Measurements from ENCODE around the gene FLRT1. TPM values are rescaled to one million over a fixed set of nuclear protein-coding genes. Genes with fewer than 3 reads are reported as not detected.

Gene FLRT1
- total and polyA plus RNA-seq, 7 donors: 0.03 to 0.10 (median 0.08) TPM; not detected in 2

- H3K27me3 ChIP-seq (ENCODE audit: insufficient read depth in 3 of 3, low read length in 2 of 3): no peaks in the 10 kb centered on the region
- ATAC-seq: peak in 3 of 4 donors; percentile 71 to 85 (median 74)
- no peak overlapping the region for H3K27ac ChIP-seq
- no peaks in the 10 kb centered on the region for H3K36me3 ChIP-seq (ENCODE audit: insufficient read depth in 1 of 2, low read depth in 1 of 2)
- H3K9me3 ChIP-seq: no peaks in the 10 kb centered on the region
- peaks cover 56% of the 10 kb centered on the region for H3K4me1 ChIP-seq
- 56 to 62% (median 56%) methylated on average over 8 of the region's 8 CpGs for WGBS, 3 donors
- no peak overlapping the region for H3K4me3 ChIP-seq
- intact Hi-C loops (cut with DNase I): no loop called here
- TF ChIP-seq, protein P1, sequence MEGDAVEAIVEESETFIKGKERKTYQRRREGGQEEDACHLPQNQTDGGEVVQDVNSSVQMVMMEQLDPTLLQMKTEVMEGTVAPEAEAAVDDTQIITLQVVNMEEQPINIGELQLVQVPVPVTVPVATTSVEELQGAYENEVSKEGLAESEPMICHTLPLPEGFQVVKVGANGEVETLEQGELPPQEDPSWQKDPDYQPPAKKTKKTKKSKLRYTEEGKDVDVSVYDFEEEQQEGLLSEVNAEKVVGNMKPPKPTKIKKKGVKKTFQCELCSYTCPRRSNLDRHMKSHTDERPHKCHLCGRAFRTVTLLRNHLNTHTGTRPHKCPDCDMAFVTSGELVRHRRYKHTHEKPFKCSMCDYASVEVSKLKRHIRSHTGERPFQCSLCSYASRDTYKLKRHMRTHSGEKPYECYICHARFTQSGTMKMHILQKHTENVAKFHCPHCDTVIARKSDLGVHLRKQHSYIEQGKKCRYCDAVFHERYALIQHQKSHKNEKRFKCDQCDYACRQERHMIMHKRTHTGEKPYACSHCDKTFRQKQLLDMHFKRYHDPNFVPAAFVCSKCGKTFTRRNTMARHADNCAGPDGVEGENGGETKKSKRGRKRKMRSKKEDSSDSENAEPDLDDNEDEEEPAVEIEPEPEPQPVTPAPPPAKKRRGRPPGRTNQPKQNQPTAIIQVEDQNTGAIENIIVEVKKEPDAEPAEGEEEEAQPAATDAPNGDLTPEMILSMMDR (IDR thresholded peaks at IDR 0.05): no peak
- DNase-seq: no peak
Observed at GRCh38 chr11:64076758-64077157, 41.0 kb downstream of the FLRT1 start.

GRCh38 chr11:64077607-64078006 lies 41.9 kb downstream of the FLRT1 start:
- DNase-seq (no peak), ATAC-seq (no peak)
- 85 to 89% (median 87%) methylated on average over 11 to 12 of the region's 12 CpGs for WGBS, 3 donors
- Histone ChIP-seq H3K27me3 (ENCODE audit: insufficient read depth in 3 of 3, low read length in 2 of 3) (no peaks in the 10 kb centered on the region), H3K4me3 (no peak overlapping the region), H3K27ac (no peak overlapping the region), H3K4me1 (peaks cover 48% of the 10 kb centered on the region), H3K36me3 (ENCODE audit: insufficient read depth in 1 of 2, low read depth in 1 of 2) (no peaks in the 10 kb centered on the region), H3K9me3 (no peaks in the 10 kb centered on the region)
- TF ChIP-seq, protein P1 (IDR thresholded peaks at IDR 0.05): no peak
- intact Hi-C loops (cut with DNase I): no loop called here

GRCh38 chr11:64078284-64078683 lies 42.6 kb downstream of the FLRT1 start:
- ATAC-seq (no peak), DNase-seq (no peak)
- no peak overlapping the region for H3K27ac ChIP-seq
- TF ChIP-seq, protein P1 (IDR thresholded peaks at IDR 0.05): no peak
- peaks cover 41% of the 10 kb centered on the region for H3K4me1 ChIP-seq
- intact Hi-C loops (cut with DNase I): no loop called here
- no peaks in the 10 kb centered on the region for H3K9me3 ChIP-seq
- no peaks in the 10 kb centered on the region for H3K36me3 ChIP-seq (ENCODE audit: insufficient read depth in 1 of 2, low read depth in 1 of 2)
- WGBS, 3 donors: 53 to 57% (median 54%) methylated on average over 11 of the region's 11 CpGs
- H3K4me3 ChIP-seq: no peak overlapping the region
- no peaks in the 10 kb centered on the region for H3K27me3 ChIP-seq (ENCODE audit: insufficient read depth in 3 of 3, low read length in 2 of 3)

- H3K36me3 ChIP-seq (ENCODE audit: insufficient read depth in 1 of 2, low read depth in 1 of 2): no peaks in the 10 kb centered on the region
- H3K9me3 ChIP-seq: no peaks in the 10 kb centered on the region
- ATAC-seq: no peak
- intact Hi-C loops (cut with DNase I): no loop called here
- no peak for DNase-seq
- H3K27ac ChIP-seq: no peak overlapping the region
- H3K4me1 ChIP-seq: peaks cover 40% of the 10 kb centered on the region
- TF ChIP-seq, protein P1 (IDR thresholded peaks at IDR 0.05): no peak
- no peaks in the 10 kb centered on the region for H3K27me3 ChIP-seq (ENCODE audit: insufficient read depth in 3 of 3, low read length in 2 of 3)
- H3K4me3 ChIP-seq: no peak overlapping the region
- 65 to 77% (median 72%) methylated on average over 13 of the region's 13 CpGs for WGBS, 3 donors
Observed at GRCh38 chr11:64078905-64079304, 43.2 kb downstream of the FLRT1 start.

DNA sequence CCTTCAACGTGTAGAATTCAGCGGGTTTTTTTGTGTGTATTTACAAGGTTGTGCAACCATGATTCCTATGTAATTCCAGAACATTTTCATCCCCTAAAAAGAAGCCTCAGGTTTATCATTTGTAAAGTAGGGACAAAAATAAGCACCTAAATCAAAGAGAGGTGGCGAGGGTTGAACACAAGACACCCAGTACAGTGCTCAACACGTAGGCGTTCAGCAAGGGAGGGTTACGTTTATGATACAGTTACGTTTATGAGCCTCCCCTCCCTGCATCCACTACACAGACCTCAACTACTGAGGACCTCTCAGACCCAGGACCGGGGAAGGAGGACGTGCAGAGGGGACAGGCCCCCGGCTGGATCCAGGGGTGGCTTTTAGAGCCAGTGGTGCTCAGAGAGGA lies 44.7 kb downstream of the FLRT1 start:
- WGBS, 3 donors: 89 to 95% (median 94%) methylated on average over 10 of the region's 10 CpGs
- Histone ChIP-seq H3K27me3 (ENCODE audit: insufficient read depth in 3 of 3, low read length in 2 of 3) (no peaks in the 10 kb centered on the region), H3K4me1 (peaks cover 35% of the 10 kb centered on the region), H3K36me3 (ENCODE audit: insufficient read depth in 1 of 2, low read depth in 1 of 2) (no peaks in the 10 kb centered on the region), H3K9me3 (no peaks in the 10 kb centered on the region), H3K4me3 (no peak overlapping the region), H3K27ac (no peak overlapping the region)
- DNase-seq (no peak), ATAC-seq (no peak)
- intact Hi-C loops (cut with DNase I): no loop called here
- TF ChIP-seq, protein P1 (IDR thresholded peaks at IDR 0.05): no peak
